Measurements from ENCODE around the gene TUBA1A. TPM values are rescaled to one million over a fixed set of nuclear protein-coding genes. Genes with fewer than 3 reads are reported as not detected.

Gene TUBA1A
- 1,918 and 2,457 TPM in 2 replicates for polyA plus RNA-seq (2011; rRNA removed)
- 1,554 and 1,978 TPM in 2 replicates for polyA minus RNA-seq (2011; rRNA and poly(A)+ RNA removed)

DNA sequence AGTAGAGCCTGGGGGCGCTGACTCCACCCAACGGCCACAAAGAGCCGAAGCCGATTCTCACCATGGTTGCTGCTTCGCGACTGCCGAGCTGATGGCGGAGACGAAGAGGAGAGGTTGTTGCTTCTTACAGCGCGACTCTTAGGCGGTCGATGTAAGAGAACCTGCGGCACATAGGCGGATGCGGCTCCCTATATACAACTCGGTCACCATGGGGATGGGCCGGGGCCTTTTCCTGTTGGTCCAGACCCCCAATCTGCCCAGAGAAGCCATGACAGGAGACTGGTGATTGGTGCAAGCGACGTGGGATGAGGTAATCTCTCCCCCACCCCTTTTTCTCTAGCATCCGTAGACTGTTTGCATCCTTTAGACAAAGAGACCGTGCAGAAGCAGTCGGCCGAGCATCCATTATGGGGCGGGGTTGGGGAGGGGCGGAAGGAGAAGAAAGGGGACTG is at the start of gene TUBA1A:
Gene TUBA1A (minus strand): TSS at position 165 of the 452 bp plus-strand sequence. CDS start 101 bp downstream, at position 64.
- ChIA-PET CTCF (interaction anchor here (1.0 to 2.4 kb wide), 5 partner anchors 44 to 116 kb away, joined by 3 to 9 read pairs (median 4); no protein-coding TSS in a partner anchor), POLR2A (interaction anchor here (0.6 to 4.7 kb wide), 15 partner anchors 9 to 435 kb away, joined by 3 to 65 read pairs (median 6); partner anchors contain the start of genes PRPF40B, TROAP and TUBA1B)
- H3K27me3 ChIP-seq (ENCODE audit: control insufficient read depth, insufficient read depth, low read length), result no peaks in the 10 kb centered on the region
- H3K27ac ChIP-seq (ENCODE audit: low read depth, low read length), result peak within 1 kb of the TSS; percentile 94
- H3K9me3 ChIP-seq (ENCODE audit: control insufficient read depth, insufficient read depth, low read length), result peaks cover 3% of the 10 kb centered on the region; the same call in 1 of the 2 replicates
- H3K4me3 ChIP-seq (ENCODE audit: low read depth, low read length), result peak within 1 kb of the TSS; percentile 94
- peak; percentile 99 for DNase-seq (ENCODE audit: low read depth, low spot score)
- TF ChIP-seq, protein P1, sequence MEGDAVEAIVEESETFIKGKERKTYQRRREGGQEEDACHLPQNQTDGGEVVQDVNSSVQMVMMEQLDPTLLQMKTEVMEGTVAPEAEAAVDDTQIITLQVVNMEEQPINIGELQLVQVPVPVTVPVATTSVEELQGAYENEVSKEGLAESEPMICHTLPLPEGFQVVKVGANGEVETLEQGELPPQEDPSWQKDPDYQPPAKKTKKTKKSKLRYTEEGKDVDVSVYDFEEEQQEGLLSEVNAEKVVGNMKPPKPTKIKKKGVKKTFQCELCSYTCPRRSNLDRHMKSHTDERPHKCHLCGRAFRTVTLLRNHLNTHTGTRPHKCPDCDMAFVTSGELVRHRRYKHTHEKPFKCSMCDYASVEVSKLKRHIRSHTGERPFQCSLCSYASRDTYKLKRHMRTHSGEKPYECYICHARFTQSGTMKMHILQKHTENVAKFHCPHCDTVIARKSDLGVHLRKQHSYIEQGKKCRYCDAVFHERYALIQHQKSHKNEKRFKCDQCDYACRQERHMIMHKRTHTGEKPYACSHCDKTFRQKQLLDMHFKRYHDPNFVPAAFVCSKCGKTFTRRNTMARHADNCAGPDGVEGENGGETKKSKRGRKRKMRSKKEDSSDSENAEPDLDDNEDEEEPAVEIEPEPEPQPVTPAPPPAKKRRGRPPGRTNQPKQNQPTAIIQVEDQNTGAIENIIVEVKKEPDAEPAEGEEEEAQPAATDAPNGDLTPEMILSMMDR (IDR thresholded peaks at IDR 0.05; ENCODE audit: low read depth, low read length), result no peak

DNA sequence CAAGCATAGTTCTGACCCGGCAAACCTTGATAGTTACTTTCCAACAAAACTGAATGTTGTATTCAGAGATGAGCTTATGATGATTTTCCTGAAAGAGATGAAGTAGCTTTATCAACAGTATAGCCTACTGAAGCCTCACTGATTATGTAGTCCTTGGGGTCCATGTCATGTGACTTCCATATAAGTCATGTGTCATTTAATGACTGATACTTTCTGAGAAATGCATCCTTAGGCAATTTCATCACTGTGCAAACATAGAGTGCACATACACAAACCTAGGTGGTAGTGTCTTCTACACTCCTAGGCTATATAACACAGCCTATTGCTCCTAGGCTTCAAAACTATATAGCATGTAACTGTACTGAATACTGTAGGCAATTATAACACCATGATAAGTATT is 47.5 kb upstream of the TUBA1A start:
- POLR2A ChIA-PET, result no interaction called here
- Histone ChIP-seq H3K9me3 (ENCODE audit: control insufficient read depth, insufficient read depth, low read length) (no peaks in the 10 kb centered on the region), H3K27me3 (ENCODE audit: control insufficient read depth, insufficient read depth, low read length) (no peaks in the 10 kb centered on the region), H3K27ac (ENCODE audit: low read depth, low read length) (no peak overlapping the region), H3K4me3 (ENCODE audit: low read depth, low read length) (no peak overlapping the region)
- CTCF ChIA-PET, result interaction anchor here (1.1 to 2.5 kb wide), 6 partner anchors 11 to 148 kb away, joined by 3 to 27 read pairs (median 11); partner anchors contain the start of gene TUBA1A
- DNase-seq (ENCODE audit: low read depth, low spot score), result no peak
- TF ChIP-seq, protein P1 (IDR thresholded peaks at IDR 0.05; ENCODE audit: low read depth, low read length), result no peak

DNA sequence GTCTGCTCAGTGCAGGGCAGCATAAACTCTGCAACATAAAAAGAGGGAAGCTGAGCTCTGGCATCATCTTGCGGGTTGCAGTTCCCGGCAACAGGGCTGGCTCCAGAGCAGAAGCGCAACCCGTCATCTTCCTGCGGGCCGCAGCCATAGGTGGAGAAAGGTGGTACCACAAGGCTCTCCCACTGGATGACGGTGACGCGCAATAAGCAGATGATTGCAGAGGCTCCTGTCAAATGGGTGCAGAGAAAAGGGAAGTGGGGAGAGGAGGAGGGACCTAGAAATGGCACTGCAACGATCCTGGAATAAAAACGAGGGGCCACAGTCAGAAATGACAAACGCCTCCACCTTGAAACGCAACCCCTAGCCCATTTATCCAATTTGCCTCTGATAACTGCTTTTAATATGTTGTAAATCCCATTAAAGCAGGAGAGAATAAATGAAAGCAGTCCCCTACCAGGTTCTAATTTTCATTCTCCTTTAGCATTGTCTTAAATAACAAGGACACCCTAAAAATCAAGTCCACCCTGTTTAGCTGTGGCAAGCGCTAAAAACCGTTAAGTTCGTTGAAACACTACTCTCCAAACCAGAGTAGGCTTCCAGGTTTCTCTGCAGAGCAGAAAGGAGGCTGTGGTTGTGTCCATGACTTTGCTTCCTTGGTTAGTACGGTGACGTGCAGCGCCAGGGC is 45.1 kb upstream of the TUBA1A start:
- Histone ChIP-seq H3K27ac (ENCODE audit: low read depth, low read length) (peak overlapping the region; percentile 39), H3K27me3 (ENCODE audit: control insufficient read depth, insufficient read depth, low read length) (no peaks in the 10 kb centered on the region), H3K4me3 (ENCODE audit: low read depth, low read length) (no peak overlapping the region; the same call in 1 of the 2 replicates), H3K9me3 (ENCODE audit: control insufficient read depth, insufficient read depth, low read length) (no peaks in the 10 kb centered on the region)
- TF ChIP-seq, protein P1 (IDR thresholded peaks at IDR 0.05; ENCODE audit: low read depth, low read length), result no peak
- POLR2A ChIA-PET, result interaction anchor here (1.0 to 4.4 kb wide), 4 partner anchors 11 to 129 kb away, joined by 3 to 53 read pairs (median 32); partner anchors contain the start of genes TUBA1A and TUBA1B
- no peak for DNase-seq (ENCODE audit: low read depth, low spot score)
- CTCF ChIA-PET, result interaction anchor here (0.7 to 4.5 kb wide), 7 partner anchors 11 to 146 kb away, joined by 3 to 29 read pairs (median 4); partner anchors contain the start of gene TUBA1A

DNA sequence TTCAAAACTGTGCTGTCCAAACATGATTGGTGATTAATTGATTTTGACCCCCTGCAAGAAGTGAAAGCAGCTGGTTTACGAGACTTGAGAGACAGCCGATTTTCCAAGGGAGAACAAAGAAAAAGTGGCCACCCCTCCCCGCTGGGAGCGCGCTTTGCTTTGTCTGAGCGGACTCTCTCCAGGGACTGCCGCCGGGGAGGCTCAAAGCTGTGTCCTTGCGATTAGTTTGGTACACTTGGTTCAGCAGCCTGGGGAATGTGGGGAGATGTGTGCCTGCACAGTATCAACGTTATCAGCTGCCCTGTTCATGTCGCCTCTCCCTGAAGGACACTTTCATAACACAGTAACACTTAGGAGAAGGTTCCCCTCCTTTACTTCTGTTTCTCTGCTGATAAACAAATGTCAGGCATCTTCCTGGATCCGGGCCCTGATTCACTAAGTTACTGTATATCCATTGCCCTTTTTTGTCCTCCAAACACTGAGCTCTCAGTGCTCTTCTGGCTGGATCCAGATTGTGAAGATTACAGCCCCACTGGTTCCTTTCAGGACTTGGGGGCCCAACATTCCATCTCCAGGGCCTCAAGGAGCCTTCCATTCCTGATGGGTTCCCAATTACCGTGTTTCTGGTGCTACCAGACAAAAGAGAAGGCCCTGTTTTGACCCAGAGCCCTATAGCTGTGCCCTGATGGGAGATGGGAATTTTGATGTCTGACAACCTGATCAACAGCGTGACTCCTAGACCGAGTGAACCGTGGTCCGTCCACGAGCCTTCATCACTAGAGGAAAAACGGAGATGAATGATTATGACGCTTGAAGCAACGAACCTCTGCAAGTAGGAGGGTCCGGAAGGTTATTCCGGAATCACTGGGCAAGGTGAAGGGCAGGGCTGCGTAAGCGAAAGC is 44.3 kb upstream of the TUBA1A start:
- Histone ChIP-seq H3K9me3 (ENCODE audit: control insufficient read depth, insufficient read depth, low read length) (no peaks in the 10 kb centered on the region), H3K4me3 (ENCODE audit: low read depth, low read length) (peak overlapping the region; percentile 46), H3K27me3 (ENCODE audit: control insufficient read depth, insufficient read depth, low read length) (no peaks in the 10 kb centered on the region), H3K27ac (ENCODE audit: low read depth, low read length) (peak overlapping the region; percentile 82)
- TF ChIP-seq, protein P1 (IDR thresholded peaks at IDR 0.05; ENCODE audit: low read depth, low read length), result peak; percentile 40
- CTCF ChIA-PET, result interaction anchor here (0.6 to 4.5 kb wide), 9 partner anchors 10 to 145 kb away, joined by 3 to 29 read pairs (median 4); partner anchors contain the start of gene TUBA1A
- no peak for DNase-seq (ENCODE audit: low read depth, low spot score)
- POLR2A ChIA-PET, result interaction anchor here (0.6 to 4.4 kb wide), 6 partner anchors 10 to 128 kb away, joined by 3 to 53 read pairs (median 8); partner anchors contain the start of genes TUBA1A and TUBA1B

All from AG04450 (cell line).